Measurements from ENCODE around the gene DFFA.

DFFA gene

DNA sequence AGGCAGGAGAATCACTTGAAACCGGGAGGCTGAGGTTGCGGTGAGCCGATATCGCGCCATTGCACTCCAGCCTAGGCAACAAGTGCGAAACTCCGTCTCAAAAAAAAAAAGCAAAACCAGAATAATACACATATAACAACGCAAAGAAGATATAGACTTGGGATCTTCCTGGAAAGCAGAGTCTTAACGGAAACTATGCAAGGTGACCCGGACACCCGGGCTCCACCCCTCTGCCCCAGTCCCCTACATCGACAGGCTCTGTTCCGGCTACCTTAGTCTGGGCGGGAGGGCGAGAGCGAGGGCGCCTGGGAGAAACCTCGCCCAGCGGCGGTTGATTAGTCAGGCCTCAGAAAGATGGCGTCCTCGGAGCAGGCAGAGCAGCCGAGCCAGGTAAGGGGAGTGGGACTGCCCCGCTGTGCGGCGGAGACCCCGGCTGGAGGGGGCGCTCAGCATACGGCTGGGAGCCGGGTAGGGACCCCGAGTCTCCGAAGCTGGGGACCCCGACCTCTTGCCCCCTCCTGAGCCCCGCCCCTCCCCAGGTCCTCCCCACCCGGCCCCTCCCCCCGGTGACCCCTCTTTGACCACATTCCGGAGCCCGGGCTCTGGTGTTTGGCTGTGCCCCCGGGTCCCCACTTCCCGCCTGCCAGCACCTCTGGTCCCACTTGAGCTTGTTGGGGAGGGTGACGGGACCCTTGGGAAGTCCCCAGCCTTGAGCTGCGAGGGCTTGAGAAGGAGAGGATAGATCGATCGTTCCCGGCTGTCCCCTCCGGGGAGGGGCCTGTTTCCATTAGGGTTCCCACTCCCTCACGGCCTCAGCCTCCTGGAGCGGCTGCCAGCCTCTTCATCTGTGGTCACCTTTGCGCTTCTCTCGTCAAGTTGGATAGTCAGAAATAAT lies 2.5 kb upstream of the DFFA start, which contains the start of gene PEX14:
TSS of gene PEX14 (plus strand) at position 338 of the 895 bp plus-strand sequence. CDS start at position 355, 17 bp downstream.
- peak within 1 kb of the TSS; percentile 94 for H3K4me3 ChIP-seq (ENCODE audit: low read depth, low read length)
- TF ChIP-seq, protein P1, sequence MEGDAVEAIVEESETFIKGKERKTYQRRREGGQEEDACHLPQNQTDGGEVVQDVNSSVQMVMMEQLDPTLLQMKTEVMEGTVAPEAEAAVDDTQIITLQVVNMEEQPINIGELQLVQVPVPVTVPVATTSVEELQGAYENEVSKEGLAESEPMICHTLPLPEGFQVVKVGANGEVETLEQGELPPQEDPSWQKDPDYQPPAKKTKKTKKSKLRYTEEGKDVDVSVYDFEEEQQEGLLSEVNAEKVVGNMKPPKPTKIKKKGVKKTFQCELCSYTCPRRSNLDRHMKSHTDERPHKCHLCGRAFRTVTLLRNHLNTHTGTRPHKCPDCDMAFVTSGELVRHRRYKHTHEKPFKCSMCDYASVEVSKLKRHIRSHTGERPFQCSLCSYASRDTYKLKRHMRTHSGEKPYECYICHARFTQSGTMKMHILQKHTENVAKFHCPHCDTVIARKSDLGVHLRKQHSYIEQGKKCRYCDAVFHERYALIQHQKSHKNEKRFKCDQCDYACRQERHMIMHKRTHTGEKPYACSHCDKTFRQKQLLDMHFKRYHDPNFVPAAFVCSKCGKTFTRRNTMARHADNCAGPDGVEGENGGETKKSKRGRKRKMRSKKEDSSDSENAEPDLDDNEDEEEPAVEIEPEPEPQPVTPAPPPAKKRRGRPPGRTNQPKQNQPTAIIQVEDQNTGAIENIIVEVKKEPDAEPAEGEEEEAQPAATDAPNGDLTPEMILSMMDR (IDR thresholded peaks at IDR 0.05; ENCODE audit: low read depth, low read length): no peak

DNA sequence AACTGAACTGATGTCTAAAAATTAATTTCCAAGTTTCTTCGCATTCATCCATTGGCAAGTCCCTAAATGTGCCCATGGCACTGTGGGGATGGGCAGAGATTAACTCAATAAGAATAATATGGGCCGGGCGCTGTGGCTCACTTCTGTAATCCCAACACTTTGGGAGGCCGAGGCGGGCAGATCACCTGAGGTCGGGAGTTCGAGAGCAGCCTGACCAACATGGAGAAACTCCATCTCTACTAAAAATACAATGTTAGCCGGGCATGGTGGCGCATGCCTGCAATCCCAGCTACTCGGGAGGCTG lies 1.9 kb upstream of the DFFA start:
- peak overlapping the region; percentile 94 for H3K4me3 ChIP-seq (ENCODE audit: low read depth, low read length)

DNA sequence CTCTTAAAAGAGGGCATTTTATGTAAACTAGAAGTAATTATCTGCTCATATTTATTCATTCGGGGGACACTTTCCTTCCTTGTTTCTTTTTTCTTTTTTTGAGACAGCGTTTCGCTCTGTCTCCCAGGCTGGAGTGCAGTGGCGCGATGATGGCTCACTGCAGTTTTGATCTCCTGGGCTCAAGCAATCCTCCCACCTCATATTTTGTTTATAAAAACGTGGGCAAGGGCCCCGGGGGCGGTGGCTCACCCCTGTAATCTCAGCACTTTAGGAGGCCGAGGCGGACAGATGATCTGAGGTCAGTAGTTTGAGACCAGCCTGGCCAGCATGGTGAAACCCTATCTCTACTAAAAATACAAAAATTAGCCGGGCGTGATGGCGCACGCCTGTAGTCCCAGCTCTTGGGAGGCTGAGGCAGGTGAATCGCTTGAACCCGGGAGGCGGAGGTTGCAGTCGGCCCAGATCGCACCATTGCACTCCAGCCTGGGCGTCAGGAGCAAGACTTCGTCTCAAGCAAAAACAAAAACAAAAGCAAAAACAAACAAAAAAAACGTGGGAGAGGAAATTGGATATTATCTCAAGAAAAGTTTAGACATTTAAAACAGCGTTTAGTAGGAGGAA lies 926 bp upstream of the DFFA start:
- no peak overlapping the region for H3K4me3 ChIP-seq (ENCODE audit: low read depth, low read length)
- TF ChIP-seq, protein P1 (IDR thresholded peaks at IDR 0.05; ENCODE audit: low read depth, low read length): no peak

DNA sequence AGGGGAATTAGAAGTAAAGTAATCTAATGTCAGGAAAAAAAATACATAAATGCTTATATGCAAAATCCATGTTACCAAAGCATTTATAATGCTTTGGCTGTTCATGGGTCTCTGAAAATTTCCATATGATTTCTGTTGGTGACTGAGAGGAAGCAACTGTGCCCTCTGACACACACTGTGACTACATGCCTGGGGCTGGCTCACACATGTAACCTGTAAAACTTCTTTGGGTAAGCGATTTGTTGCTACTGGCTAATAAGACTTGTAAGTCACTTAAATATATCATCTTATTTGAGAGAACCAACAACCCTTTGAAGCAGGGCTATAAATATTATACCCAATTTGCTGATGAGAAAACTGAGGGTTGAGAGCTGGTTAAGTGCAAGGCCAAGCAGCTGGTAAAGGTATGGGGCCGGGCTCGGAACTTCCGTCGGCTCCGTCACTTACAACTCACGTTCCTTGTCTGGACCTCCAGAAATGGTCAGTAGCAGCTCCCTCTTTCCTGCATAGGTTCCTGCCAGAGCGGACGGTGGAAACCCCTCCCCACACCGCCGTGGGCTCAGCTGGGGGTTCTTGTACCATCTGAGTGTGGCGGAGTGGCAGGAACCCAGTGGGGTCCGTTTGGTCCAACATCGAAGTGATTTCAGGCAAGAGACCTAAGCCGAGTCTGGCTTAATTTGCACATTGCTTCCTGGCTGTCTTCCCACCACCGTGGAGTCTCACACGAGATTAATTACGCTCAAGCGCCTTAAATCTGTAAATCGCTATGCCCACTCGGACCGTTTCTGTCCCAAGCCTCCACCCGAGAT lies 714 bp downstream of the DFFA start:
- TF ChIP-seq, protein P1 (IDR thresholded peaks at IDR 0.05; ENCODE audit: low read depth, low read length): no peak

DNA sequence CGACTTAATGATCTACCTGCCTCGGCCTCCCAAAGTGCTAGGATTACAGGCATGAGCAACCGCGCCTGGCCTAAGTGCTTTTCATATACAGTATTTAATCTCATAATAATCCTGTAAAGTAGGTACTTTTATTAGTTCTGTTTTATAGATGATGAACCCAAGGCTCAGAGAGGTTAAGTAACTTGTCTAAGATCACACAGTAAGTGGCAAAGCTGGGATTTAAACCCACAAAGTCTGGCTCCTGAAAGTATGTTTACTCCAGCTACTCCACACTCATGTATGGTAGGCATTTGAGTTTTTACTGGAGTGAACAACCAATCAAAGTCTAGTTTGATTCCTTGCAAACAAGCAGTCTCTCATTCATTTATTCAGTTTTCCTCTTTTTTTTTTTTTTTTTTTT lies 2.3 kb downstream of the DFFA start:
- TF ChIP-seq, protein P1 (IDR thresholded peaks at IDR 0.05; ENCODE audit: low read depth, low read length): no peak
- no peak overlapping the region for H3K4me3 ChIP-seq (ENCODE audit: low read depth, low read length)

More for the DNA sequence above, 714 bp downstream of the DFFA start:
- peak overlapping the region; percentile 82 for H3K4me3 ChIP-seq (ENCODE audit: low read depth, low read length)

DNA sequence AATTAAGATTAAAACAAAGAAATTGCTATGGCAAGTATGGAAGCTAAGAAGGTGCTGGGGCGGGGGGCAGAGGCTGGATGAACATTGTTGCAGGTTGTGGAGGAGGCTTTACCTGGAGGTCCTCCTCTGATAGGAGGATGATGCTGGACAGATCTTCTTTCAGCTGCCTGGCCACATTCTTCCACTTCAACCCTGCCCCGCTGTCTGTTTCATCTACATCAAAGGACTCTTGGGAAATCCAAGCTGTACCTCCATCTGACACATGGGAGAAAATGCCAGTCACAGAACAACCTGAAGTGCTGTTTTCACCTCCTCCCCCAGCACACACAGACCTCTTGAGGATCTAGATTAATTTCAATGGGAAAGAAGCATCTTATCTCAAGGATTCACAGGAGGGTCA lies 5.3 kb downstream of the DFFA start:
- H3K4me3 ChIP-seq (ENCODE audit: low read depth, low read length): no peak overlapping the region
- TF ChIP-seq, protein P1 (IDR thresholded peaks at IDR 0.05; ENCODE audit: low read depth, low read length): no peak

DNA sequence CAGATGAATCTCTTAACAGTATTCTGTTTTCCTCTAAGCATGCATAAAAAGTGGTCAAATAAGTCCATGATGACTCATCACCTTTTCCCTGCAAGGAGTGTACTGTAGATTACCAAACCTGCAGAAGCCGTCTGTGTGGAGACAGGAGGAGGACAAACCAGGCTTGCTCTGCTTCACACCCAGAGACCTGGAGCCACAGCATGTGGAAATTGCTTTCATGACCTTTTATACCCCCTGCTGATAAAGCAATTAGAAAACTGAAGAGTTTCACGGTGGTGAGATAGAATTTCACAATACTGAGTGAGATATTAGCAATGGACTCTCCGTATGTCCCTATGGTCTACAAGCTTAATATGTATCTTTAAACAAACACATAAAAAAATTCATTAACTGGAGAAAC lies 13.1 kb downstream of the DFFA start:
- TF ChIP-seq, protein P1 (IDR thresholded peaks at IDR 0.05; ENCODE audit: low read depth, low read length): no peak
- no peak overlapping the region for H3K4me3 ChIP-seq (ENCODE audit: low read depth, low read length)

All from WI38 (cell line).